T-helper 1 cell treated with Interleukin-12 subunit alpha and Interleukin-12 subunit beta and Interleukin-4 antibody, amounts not matched to agents 30 ng/mL and 1 ng/mL, for 36 hours (primary cell): Measurements from ENCODE around the gene KRTAP5-8. TPM values are rescaled to one million over a fixed set of nuclear protein-coding genes. Genes with fewer than 3 reads are reported as not detected.
"Not testable (repeated sequence)": the region's sequence is repeated elsewhere in the genome, so short reads cannot be mapped to it uniquely, and the experiment has no call there.

Experiments
- intact Hi-C: fragments of 100-400 bp; cut with micrococcal nuclease; formaldehyde crosslinking; loops from one replicate; pipeline ENCODE4 v1.15.1; 2024
- total RNA-seq: library from RNA; stranded (reverse); gene quantifications from 2 replicates; pipeline ENCODE4 v1.2.3, GENCODE V29; 2022

KRTAP5-8 gene
- total RNA-seq, 1 donor from 2014 or later: 0.29 TPM

DNA sequence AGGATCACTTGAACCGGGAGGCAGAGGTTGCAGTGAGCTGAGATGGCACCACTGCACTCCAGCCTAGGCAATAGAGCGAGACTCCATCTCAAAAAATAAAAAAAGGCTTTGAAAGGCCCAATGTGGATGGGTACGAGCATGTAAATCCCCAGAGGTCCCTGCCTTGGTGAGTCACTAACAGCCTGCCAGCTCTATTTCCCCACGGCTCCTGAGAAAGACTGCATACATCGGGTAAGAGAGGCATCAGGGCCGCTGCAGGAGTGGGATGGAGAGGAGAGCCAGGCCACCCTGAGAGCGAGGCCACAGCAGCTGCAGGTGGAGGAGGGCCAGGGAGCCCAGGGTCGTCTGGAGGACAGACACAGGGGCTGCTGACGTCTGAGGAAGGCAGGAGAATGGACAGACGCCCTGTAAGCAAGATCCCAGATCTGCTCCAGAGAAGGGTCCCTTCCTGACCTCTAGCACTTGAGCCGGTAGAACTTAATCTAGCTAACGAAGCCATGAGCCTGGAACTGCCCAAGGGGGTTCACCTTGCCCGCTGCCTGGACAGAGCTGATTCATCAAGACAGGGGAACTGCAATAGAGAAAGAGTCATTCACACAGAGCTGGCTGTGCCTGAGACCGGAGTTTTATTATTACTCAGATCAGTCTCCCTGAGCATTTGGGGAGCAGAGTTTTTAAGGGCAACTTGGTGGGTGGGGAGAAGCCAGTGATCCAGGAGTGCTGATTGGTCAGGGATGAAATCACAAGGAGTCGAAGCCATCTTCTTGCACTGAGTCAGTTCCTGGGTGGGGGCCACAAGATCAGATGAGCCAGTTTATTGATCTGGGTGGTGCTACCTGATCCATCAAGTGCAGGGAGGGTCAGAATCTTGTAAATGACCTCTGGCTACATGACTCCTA, 5.3 kb downstream of the KRTAP5-8 start:
- intact Hi-C loops: no loop called here

DNA sequence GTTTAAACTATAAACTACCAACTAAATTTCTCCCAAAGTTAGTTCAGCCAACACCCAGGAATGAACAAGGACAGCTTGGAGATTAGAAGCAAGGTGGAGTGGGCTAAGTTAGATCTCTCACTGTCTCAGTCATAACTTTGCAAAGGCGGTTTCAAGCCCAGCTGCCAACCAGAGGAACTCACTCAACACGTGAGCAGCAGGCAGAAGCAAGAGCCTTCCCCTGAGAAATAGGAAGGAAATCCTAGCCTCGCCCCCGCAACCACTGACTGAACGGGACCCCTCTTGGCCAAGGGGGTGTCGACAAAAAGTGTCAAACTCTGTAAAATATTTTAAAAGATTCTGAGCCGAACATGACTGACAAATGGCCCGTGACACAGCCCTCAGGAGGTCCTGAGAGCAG, 6.0 kb downstream of the KRTAP5-8 start:
- intact Hi-C loops: no loop called here

GRCh38 chr11:71544525-71545214, 6.8 kb downstream of the KRTAP5-8 start:
- intact Hi-C loops: no loop called here

DNA sequence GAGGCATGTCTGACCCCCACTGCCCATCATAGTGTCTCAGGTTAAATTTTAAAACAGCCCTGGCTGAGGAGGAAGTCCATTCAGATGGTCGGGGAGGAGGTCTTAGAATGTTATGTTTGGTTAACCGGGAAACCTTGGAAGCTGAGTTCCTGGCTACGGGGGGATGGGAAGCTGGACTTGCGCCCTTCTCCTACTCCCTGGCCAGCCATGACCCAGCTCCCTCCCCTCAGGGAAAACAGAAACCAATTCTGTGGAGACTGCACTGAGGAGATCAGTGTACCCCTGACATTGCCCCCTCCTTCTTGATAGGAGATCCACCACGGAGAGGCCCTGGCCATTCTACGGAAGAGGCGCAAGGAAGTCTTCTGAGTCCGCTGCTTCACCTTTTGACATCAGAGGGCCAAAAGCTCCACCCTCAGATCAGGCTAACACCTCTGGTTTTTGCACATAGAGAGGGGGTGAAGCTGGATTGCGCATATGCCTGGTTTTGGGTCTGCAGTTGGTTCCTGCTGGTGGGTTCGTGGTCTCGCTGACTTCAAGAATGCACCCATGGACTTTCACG, 7.7 kb downstream of the KRTAP5-8 start:
- intact Hi-C loops: no loop called here

DNA sequence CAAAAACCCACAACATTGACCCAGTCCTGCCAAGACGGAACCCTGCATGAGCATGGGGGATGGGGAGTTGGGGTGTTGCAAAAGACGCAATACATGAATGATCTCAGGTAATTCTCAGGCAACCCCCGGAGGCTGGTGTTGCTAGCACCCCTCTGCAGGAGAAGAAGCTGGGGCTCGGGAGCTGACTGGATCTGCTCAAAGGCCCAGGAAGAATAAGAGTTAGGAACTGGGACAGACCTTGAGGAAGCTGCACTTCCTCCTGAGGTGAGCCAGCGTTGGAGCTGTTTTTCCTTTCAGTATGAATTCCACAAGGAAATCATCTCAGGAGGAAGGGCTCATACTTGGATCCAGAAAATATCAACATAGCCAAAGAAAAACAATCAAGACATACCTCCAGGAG, 10.3 kb downstream of the KRTAP5-8 start, which contains the start of gene KRTAP5-9:
KRTAP5-9 (plus strand) TSS at position 301 of the 400 bp plus-strand sequence. CDS start 238 bp downstream, outside the sequence.
- intact Hi-C loops: no loop called here

DNA sequence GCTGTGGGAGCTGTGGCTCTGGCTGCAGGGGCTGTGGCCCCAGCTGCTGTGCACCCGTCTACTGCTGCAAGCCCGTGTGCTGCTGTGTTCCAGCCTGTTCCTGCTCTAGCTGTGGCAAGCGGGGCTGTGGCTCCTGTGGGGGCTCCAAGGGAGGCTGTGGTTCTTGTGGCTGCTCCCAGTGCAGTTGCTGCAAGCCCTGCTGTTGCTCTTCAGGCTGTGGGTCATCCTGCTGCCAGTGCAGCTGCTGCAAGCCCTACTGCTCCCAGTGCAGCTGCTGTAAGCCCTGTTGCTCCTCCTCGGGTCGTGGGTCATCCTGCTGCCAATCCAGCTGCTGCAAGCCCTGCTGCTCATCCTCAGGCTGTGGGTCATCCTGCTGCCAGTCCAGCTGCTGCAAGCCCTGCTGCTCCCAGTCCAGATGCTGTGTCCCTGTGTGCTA, 10.9 kb downstream of the KRTAP5-8 start:
- intact Hi-C loops: no loop called here

DNA sequence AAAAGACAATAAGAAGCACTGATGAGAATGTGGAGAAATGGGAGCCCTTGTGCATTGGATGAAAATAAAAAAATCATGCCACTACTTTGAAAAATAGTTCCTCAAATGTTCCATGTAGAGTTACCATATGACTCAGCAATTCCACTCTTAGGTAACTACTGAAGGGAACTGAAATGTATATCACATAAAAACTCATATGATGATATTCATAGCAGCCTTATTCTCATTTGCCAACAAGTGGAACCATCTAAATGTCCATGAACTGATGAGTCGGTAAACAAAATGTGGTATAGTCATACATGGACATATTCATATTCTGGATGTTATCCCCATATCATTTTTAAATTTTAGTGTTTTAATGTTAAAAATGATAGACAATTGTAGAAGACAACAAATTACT, 13.9 kb downstream of the KRTAP5-8 start:
- intact Hi-C loops: no loop called here

DNA sequence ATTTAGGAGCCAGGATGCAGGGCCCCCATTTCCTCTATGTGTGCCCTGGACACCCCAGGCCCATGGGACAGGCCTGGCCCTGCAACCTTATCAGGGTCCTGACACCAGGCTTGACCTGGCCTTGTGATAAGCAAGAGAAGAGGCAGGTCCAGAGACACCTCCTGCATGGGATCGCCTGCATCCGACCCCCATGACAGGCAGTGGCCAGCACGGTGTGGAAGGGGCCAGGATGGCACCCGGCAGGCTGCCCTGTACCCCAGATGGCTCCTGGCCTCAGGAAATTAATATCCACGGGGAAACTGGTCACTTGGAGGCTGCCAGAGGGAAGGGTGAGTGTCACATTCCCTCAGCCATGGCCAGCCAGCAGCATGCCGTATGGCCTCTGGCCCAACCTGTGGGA, 17.2 kb downstream of the KRTAP5-8 start:
- intact Hi-C loops: no loop called here

DNA sequence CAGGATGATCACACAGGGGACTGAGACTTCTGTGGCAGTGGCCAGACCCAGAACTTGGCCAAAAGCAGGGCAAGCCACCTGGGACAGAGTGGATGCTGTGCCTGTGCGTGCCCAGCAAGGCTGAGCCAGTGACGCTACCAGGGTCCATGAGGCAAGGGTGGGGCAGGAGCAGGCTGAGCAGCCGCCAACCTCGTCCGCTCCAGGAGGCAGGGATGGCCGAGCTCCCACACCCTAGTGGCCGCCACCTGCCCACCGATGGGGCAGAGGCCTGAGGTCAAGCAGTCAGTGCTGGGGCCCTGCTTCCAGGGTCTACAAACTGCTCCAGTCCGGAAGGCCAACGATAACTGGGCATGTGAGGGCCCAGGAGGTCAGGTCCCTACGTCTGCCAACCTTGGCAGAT, 17.7 kb downstream of the KRTAP5-8 start:
- intact Hi-C loops: no loop called here

DNA sequence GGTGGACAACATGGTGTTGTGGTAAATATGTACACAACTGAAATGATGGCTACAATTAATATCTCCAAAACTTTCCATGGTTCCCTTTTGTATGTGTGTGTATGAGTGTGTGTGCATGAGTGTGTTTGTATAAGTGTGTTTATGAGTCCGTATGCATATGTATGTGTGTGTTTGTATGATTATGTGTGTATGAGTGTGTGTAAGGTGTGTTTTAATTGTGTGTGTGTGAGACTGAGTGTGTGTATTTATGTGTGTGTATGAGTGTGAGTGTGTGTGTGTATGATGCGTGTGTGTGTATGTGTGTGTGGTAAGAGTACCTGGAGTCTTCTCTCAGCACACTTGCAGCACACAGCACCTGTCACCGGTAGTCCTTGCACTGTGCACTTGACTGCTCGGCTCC, 18.2 kb downstream of the KRTAP5-8 start:
- intact Hi-C loops: no loop called here

GRCh38 chr11:71557257-71557656, 19.4 kb downstream of the KRTAP5-8 start:
- intact Hi-C loops: no loop called here

GRCh38 chr11:71558996-71559395, 21.2 kb downstream of the KRTAP5-8 start:
- intact Hi-C loops: no loop called here

GRCh38 chr11:71562120-71562519, 24.3 kb downstream of the KRTAP5-8 start:
- intact Hi-C loops: no loop called here

GRCh38 chr11:71563406-71563805, 25.6 kb downstream of the KRTAP5-8 start:
- intact Hi-C loops: loop anchor here (1.0 kb wide), 1 partner anchor 111 kb away; no protein-coding TSS in a partner anchor

GRCh38 chr11:71564430-71564829, 26.6 kb downstream of the KRTAP5-8 start:
- intact Hi-C loops: no loop called here

- intact Hi-C loops: no loop called here
These were observed 27.4 kb downstream of the KRTAP5-8 start, which contains the start of gene KRTAP5-10 for GRCh38 chr11:71565263-71565662. Gene KRTAP5-10 (plus strand): TSS chr11:71565563. CDS start chr11:71565588, 25 bp downstream.

GRCh38 chr11:71566081-71566620, 28.3 kb downstream of the KRTAP5-8 start:
- intact Hi-C loops: no loop called here

DNA sequence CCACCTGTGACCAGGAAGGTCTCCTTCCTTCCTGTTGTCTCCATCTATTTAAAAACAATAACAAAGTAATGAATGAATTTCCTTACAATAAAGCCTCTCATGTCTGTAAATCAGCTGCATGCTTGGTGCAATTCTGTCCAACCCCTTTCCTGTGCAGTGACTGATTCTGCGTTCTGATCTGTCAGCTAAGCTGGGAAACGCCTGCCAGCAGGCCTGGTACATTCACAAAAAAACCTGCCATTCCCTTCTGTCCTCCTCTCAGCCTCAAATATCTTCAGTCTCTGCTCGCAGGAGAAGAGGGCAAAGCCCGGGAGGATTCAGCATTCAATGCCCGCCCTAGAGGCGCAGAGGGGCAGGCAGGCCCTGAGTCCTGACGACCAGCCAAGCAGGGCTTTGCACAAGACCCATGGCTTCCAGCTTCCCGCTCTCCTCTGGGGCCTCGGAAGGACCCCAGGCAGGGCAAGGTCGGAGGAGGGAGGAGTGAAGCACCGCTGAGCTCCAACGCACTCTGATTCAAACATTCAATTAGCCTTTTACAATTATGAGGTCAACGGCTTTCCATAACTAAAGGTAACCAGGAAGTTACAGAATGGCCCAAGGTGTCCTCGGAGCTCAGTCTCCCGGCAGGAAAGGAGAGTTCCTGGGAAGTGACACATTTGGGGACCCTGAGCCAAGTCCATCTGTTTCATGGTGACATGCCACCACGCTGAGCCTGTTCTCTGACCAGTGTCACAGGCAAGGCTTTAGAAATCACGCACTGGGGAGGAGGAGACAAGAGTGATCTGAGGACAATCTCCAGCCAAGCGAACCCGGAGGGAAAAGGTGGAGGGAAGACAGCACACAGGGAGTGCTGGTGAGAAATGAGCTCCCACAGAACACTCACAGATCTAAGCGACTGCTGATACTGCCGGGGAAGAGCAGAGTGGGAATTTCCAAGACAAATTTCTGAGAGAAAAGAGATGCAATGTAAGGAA, 29.1 kb downstream of the KRTAP5-8 start:
- intact Hi-C loops: not testable (repeated sequence)

GRCh38 chr11:71567633-71568032, 29.8 kb downstream of the KRTAP5-8 start:
- intact Hi-C loops: not testable (repeated sequence)

DNA sequence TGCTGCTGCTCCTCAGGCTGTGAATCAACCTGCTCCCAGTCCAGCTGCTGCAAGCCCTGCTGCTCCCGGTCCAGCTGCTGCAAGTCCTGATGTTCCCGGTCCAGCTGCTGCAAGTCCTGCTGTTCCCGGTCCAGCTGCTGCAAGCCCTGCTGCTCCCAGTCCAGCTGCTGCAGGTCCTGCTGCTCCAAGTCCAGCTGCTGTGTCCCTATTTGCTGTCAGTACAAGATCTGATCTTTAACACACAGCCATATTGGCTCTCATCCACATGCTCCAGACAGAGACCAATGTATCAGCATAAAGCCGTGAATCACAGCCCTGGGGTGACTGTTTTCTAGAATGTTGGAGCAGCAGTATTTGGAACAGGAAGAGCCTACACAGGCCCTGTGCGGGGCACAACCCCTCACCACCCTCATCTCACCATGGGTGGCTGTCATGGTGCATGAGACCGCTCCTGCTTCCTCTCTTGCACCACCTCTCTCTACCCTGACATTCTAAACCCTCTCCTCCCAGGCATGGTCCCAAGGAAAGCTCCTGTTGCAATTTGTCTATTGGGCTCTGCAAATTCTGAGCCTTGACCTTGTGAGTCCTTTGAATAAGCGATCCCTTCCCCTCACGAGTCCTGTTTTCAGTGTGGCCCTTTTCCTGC, 31.0 kb downstream of the KRTAP5-8 start:
- intact Hi-C loops: no loop called here
